K562 (cell line): ENCODE results near the gene VEGFA. TPM values are rescaled to one million over a fixed set of nuclear protein-coding genes. Genes with fewer than 3 reads are reported as not detected.

Experiments used
- BRCA1 ChIP-seq, 2 experiments: fragments of 450-650 bp in 1 of 2; sonication (generic) in 1 of 2; formaldehyde crosslinking in 1 of 2; IDR thresholded peaks; 2 replicates each; pipeline versions ENCODE4 v1.5.0 to v1.6.1; 2017 to 2020; ENCODE audit warnings: mild to moderate bottlenecking in 1 of 2, missing genetic modification reagents in 1 of 2
- BRD9 ChIP-seq: fragments of 450-650 bp; IDR thresholded peaks from 2 replicates; pipeline ENCODE4 v1.6.1; 2018; ENCODE audit warnings: low read depth; ENCODE audit not compliant: partially characterized antibody
- CBFA2T3 ChIP-seq: fragments of 450-650 bp; IDR thresholded peaks from 2 replicates; pipeline ENCODE4 v1.6.1; 2017
- CTCFL ChIP-seq: IDR thresholded peaks from 2 replicates; pipeline ENCODE4 v1.6.1; 2011; ENCODE audit warnings: borderline replicate concordance, low read depth, mild to moderate bottlenecking, moderate library complexity, low read length; ENCODE audit not compliant: insufficient read depth, poor library complexity, severe bottlenecking
- FIP1L1 ChIP-seq: fragments of 200-400 bp; formaldehyde crosslinking; IDR thresholded peaks from 2 replicates; pipeline ENCODE4 v1.6.1; 2018; ENCODE audit warnings: mild to moderate bottlenecking, low read depth, low read length; ENCODE audit not compliant: poor library complexity, severe bottlenecking
- FOXA3 ChIP-seq, 2 experiments: fragments of 450-650 bp in 1 of 2; sonication (generic) in 1 of 2; formaldehyde crosslinking; IDR thresholded peaks in 1 of 2; conservative IDR thresholded peaks in 1 of 2; 2 replicates each; pipeline versions ENCODE4 v1.4.0 to v1.8.0; 2020 to 2022; ENCODE audit warnings: mild to moderate bottlenecking in 2 of 2, missing genetic modification reagents in 1 of 2
- HBP1 ChIP-seq: fragments of 450-650 bp; formaldehyde crosslinking; IDR thresholded peaks from 2 replicates; pipeline ENCODE4 v1.4.0; 2022; ENCODE audit warnings: missing genetic modification characterization
- HDAC8 ChIP-seq: fragments of 450-650 bp; IDR thresholded peaks from 2 replicates; pipeline ENCODE4 v1.6.1; 2016; ENCODE audit warnings: mild to moderate bottlenecking, missing genetic modification characterization, moderate library complexity, missing compliant biosample characterization
- HLTF ChIP-seq: fragments of 450-650 bp; IDR thresholded peaks from 2 replicates; pipeline ENCODE4 v1.6.1; 2016
- HNRNPH1 ChIP-seq: fragments of 200-400 bp; formaldehyde crosslinking; optimal IDR thresholded peaks from 2 replicates; pipeline ENCODE3; 2017; ENCODE audit warnings: low read depth, mild to moderate bottlenecking, low read length, moderate library complexity
- KHSRP ChIP-seq: fragments of 450-650 bp; IDR thresholded peaks from 2 replicates; pipeline ENCODE4 v1.6.1; 2017
- MIER1 ChIP-seq: fragments of 450-650 bp; IDR thresholded peaks from 2 replicates; pipeline ENCODE4 v1.6.1; 2016; ENCODE audit warnings: antibody characterized with exemption, mild to moderate bottlenecking, low read depth
- MTA1 ChIP-seq: fragments of 450-650 bp; IDR thresholded peaks from 2 replicates; pipeline ENCODE4 v1.6.1; 2017; ENCODE audit warnings: borderline replicate concordance
- MYBL2 ChIP-seq, 2 experiments: fragments of 450-650 bp in 1 of 2; sonication (generic) in 1 of 2; formaldehyde crosslinking in 1 of 2; IDR thresholded peaks; 2 replicates each; pipeline versions ENCODE4 v1.6.1 to v1.8.1; 2017 to 2022; ENCODE audit warnings: borderline replicate concordance in 1 of 2, inconsistent platforms in 1 of 2, low read depth in 1 of 2, mild to moderate bottlenecking in 1 of 2, missing genetic modification reagents in 1 of 2, moderate library complexity in 1 of 2
- NFYB ChIP-seq: IDR thresholded peaks from 2 replicates; pipeline ENCODE4 v1.6.1; 2011; ENCODE audit warnings: mild to moderate bottlenecking, moderate library complexity; ENCODE audit not compliant: insufficient read length; ENCODE audit errors: extremely low read depth
- PML ChIP-seq: IDR thresholded peaks from 2 replicates; pipeline ENCODE4 v1.6.1; 2012; ENCODE audit warnings: low read length, inconsistent platforms
- SMAD4 ChIP-seq: fragments of 250-450 bp; sonication (Bioruptor Pico); conservative IDR thresholded peaks from 2 replicates; pipeline ENCODE4 v1.8.0; 2021; ENCODE audit warnings: inconsistent platforms, mild to moderate bottlenecking, moderate library complexity
- SMARCC2 ChIP-seq: fragments of 450-650 bp; IDR thresholded peaks from 2 replicates; pipeline ENCODE4 v1.6.1; 2017; ENCODE audit warnings: antibody characterized with exemption, moderate library complexity, mild to moderate bottlenecking, low read depth
- TAF15 ChIP-seq: fragments of 200-400 bp; formaldehyde crosslinking; IDR thresholded peaks from 2 replicates; pipeline ENCODE4 v1.6.1; 2017; ENCODE audit warnings: mild to moderate bottlenecking, low read depth, low read length, moderate library complexity
- U2AF1 ChIP-seq: fragments of 200-400 bp; formaldehyde crosslinking; optimal IDR thresholded peaks from 2 replicates; pipeline ENCODE3; 2017; ENCODE audit warnings: mild to moderate bottlenecking, low read depth, low read length, moderate library complexity
- YY1 ChIP-seq, 3 experiments: IDR thresholded peaks; 2 replicates each; pipeline ENCODE4 v1.6.1; 2011; ENCODE audit warnings: low read length in 2 of 3, mild to moderate bottlenecking in 2 of 3, moderate library complexity in 2 of 3, borderline replicate concordance in 1 of 3, control low read depth in 1 of 3, low read depth in 1 of 3; ENCODE audit not compliant: insufficient read depth in 3 of 3, insufficient replicate concordance in 2 of 3, control insufficient read depth in 1 of 3, insufficient read length in 1 of 3; ENCODE audit errors: extremely low read depth in 1 of 3
- ZNF41 ChIP-seq: fragments of 250-450 bp; sonication (Bioruptor Pico); conservative IDR thresholded peaks from 2 replicates; pipeline ENCODE4 v1.4.0; 2020; ENCODE audit warnings: mild to moderate bottlenecking
- ZNF512 ChIP-seq: IDR thresholded peaks from 2 replicates; pipeline ENCODE4 v1.6.1; 2016; ENCODE audit warnings: missing genetic modification characterization, missing compliant biosample characterization
- ZNF551 ChIP-seq: fragments of 250-450 bp; sonication (Bioruptor Pico); IDR thresholded peaks from 2 replicates; pipeline ENCODE4 v1.5.0; 2021; ENCODE audit warnings: mild to moderate bottlenecking, moderate library complexity
- polyA plus RNA-seq, 8 experiments: library from polyadenylated mRNA; depleted of rRNA in 4 of 8; stranded (reverse) in 5 of 8; unstranded in 3 of 8; fragments of >200 nt; fragmentation: Nextera tagmentation in 2 of 8; fragmentation: Illumina TruSeq in 1 of 8; extraction: Ambion mirVana in 2 of 8; extraction: Trizol in 1 of 8; gene quantifications; 2 replicates each; pipeline versions ENCODE4 v1.2.1 to v1.2.3, GENCODE V29; 2011 to 2014; ENCODE audit warnings: inconsistent platforms in 1 of 8, missing spikeins in 1 of 8
- total RNA-seq, 7 experiments: library from RNA; depleted of rRNA in 6 of 7; stranded (reverse); fragments of >200 nt in 6 of 7; fragmentation: Illumina TruSeq in 2 of 7; extraction: Trizol in 2 of 7; gene quantifications; 2 replicates each; pipeline versions ENCODE4 v1.2.1 to v1.2.3, GENCODE V29; 2011 to 2021; ENCODE audit warnings: low replicate concordance in 1 of 7

The VEGFA gene
- total and polyA plus RNA-seq, 9 of the 15 experiments (the other 6 are each of a cell fraction or from before 2014, with no cell fraction given), result 14.0 to 271 (median 124) TPM

GRCh38 chr6:43808412-43808811 is 38.4 kb downstream of the VEGFA start (continued):
- TF ChIP-seq ZNF512 (tag) (peak; percentile 88), MTA1 (0 out of 2 replicates have a peak, but pooled peaks have one; percentile 31), BRD9 (no peak), SMARCC2 (no peak), CTCFL (no peak), KHSRP (no peak), HBP1 (CRISPR knock-in tag) (no peak), ZNF41 (CRISPR knock-in tag) (no peak), MIER1 (no peak), BRCA1 (IDR thresholded peaks at IDR 0.05) (no peak), BRCA1 (CRISPR knock-in tag; IDR thresholded peaks at IDR 0.05) (no peak), FIP1L1 (no peak), HNRNPH1 (no peak), U2AF1 (no peak), TAF15 (no peak), MYBL2 (IDR thresholded peaks at IDR 0.05; ENCODE audit: low read depth) (no peak), MYBL2 (CRISPR knock-in tag; IDR thresholded peaks at IDR 0.05; ENCODE audit: borderline replicate concordance) (no peak), NFYB (no peak), PML (no peak), CBFA2T3 (no peak), YY1 (IDR thresholded peaks at IDR 0.05; ENCODE audit: borderline replicate concordance in 1 of 3, control insufficient read depth in 1 of 3, extremely low read depth in 1 of 3, insufficient read depth in 3 of 3, insufficient read length in 1 of 3, insufficient replicate concordance in 2 of 3, low read depth in 1 of 3, low read length in 2 of 3) (no peak), HLTF (0 out of 2 replicates have a peak, but pooled peaks have one; percentile 12), ZNF551 (CRISPR knock-in tag) (no peak), HDAC8 (tag) (no peak), SMAD4 (CRISPR knock-in tag) (no peak), FOXA3 (CRISPR knock-in tag; conservative IDR thresholded peaks at IDR 0.05 in 1 of 2, IDR thresholded peaks at IDR 0.05 in 1 of 2) (no peak)
